GM12875 (cell line): ENCODE results near the gene SHROOM2.
"Not testable (repeated sequence)": the region's sequence is repeated elsewhere in the genome, so short reads cannot be mapped to it uniquely, and the experiment has no call there.

Experiments
- H3K4me3 ChIP-seq: one replicate; pipeline ENCODE4 v1.5.1; 2011; ENCODE audit warnings: low read depth, low read length, control low read depth
- CTCF ChIP-seq: IDR thresholded peaks from 2 replicates; pipeline ENCODE4 v1.5.1; 2011; ENCODE audit warnings: low read depth, mild to moderate bottlenecking, control low read depth, inconsistent platforms, low read length, moderate library complexity, borderline replicate concordance; ENCODE audit not compliant: insufficient read depth

Gene SHROOM2

DNA sequence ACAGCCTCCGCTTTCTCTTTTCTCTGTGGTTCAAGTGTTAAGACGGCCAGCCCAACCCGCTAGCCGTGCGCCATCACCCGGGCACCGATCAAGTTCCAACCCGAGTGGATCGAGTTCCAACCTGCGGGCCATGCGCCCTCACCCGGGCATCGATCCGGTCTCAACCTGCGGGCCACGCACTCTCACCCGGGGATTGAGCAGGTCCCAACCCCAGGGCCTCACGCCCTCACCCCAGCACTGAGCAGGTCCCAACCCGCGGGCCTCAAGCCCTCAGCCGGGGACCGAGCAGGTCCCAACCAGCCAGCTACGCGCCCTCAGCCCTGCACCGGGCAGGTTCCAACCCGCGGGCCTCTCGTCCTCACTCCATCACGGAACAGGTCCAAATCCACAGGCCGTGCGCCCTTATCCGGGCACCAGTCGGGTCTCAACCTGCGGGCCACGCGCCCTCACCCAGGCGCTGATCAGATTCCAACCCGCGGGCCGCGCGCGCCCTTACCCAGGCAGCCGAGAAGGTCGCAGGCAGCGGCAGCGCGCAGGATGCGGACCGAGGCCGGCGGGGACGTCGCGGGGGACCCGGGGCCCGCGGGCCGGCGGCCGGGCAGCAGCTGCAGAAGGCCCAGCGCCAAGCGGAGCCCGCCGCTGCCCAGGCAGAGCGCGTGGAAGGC is 21.0 kb upstream of the SHROOM2 start:
- TF ChIP-seq CTCF, result no peak
- H3K4me3 ChIP-seq, result no peak overlapping the region

- no peak for TF ChIP-seq CTCF
- no peak within 1 kb of the TSS for H3K4me3 ChIP-seq
Measured at GRCh38 chrX:9765737-9766097, 20.5 kb upstream of the SHROOM2 start, which contains the start of gene GPR143. GPR143 (minus strand) TSS chrX:9765847; CDS start chrX:9765817, 30 bp downstream.

- no peak for TF ChIP-seq CTCF
- H3K4me3 ChIP-seq, result no peak overlapping the region
Measured at GRCh38 chrX:9767375-9767774, 18.9 kb upstream of the SHROOM2 start.

DNA sequence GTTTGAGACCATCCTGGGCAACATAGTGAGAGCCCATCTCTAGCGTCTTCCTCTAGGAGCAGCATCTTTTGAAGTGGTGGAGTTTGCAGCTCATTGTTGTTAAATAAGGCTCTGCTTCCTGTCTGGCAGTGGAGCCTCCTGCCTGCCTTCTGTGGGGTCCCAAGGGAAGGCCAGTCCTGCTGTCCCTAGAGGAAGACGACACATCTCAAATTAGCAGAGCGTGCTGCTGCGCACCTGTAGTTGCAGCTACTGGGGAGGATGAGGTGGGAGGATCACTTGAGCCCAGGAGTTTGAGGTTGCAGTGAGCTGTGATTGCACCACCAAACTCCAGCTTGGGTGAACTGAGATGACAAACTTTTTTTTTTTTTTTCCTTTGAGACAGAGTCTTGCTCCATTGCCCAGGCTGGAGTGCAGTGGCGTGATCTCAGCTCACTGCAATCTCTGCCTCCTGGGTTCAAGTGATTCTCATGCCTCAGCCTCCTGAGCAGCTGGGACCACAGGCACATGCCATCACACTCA is 17.8 kb upstream of the SHROOM2 start:
- not testable (repeated sequence) for H3K4me3 ChIP-seq

GRCh38 chrX:9770319-9770718 is 15.9 kb upstream of the SHROOM2 start:
- no peak for TF ChIP-seq CTCF
- H3K4me3 ChIP-seq, result no peak overlapping the region

DNA sequence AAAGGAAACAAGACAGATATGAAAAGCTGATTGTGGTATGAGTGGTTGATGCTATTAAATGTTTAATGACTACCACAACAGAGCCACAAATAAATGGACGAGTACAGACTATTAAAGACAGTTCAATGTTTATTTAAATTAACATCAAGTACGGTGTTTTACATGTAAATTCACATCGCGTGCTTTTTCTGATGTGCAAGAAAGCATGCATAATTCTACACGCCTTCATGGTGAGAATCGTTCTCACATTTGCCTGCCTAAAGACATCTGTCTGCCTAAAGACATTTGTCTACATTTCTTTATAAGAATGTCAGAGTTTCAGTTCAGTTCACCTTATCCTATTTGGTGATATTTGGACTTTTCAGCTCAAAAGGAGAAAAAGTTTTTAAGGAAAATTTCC is 13.3 kb upstream of the SHROOM2 start:
- H3K4me3 ChIP-seq, result no peak overlapping the region
- no peak for TF ChIP-seq CTCF

GRCh38 chrX:9775930-9776329 is 10.3 kb upstream of the SHROOM2 start:
- no peak overlapping the region for H3K4me3 ChIP-seq
- no peak for TF ChIP-seq CTCF
